T-helper 17 cell (primary cell): ENCODE measurements around the gene COL4A1. TPM values are rescaled to one million over a fixed set of nuclear protein-coding genes. Genes with fewer than 3 reads are reported as not detected.

Source experiments
- ATAC-seq: fragments of 150-1000 bp; cut with Tn5 transposase; 2 replicates; pipeline ENCODE4 v1.10.0; 2021; ENCODE audit warnings: mild to moderate bottlenecking, moderate library complexity
- DNase-seq, 3 donors: peaks; one replicate each; pipeline versions ENCODE4 v3.0.0 to v3.0.0-alpha.2; 2020 to 2021
- H3K9me3 ChIP-seq: one replicate; pipeline ENCODE4 v1.7.0; 2013; ENCODE audit warnings: low read length, mild to moderate bottlenecking; ENCODE audit not compliant: control insufficient read depth, poor library complexity, severe bottlenecking
- H3K27ac Mint-ChIP-seq: one replicate; pipeline ENCODE4 v1.8.0; 2022; ENCODE audit warnings: mild to moderate bottlenecking, moderate library complexity, mixed read lengths
- H3K27me3 Mint-ChIP-seq: one replicate; pipeline ENCODE4 v1.8.0; 2022; ENCODE audit warnings: mixed read lengths
- H3K36me3 Mint-ChIP-seq: one replicate; pipeline ENCODE4 v1.8.0; 2022; ENCODE audit warnings: low read depth, mixed read lengths
- H3K4me1 Mint-ChIP-seq: one replicate; pipeline ENCODE4 v1.8.0; 2022; ENCODE audit warnings: mild to moderate bottlenecking, mixed read lengths
- H3K4me3 Mint-ChIP-seq: one replicate; pipeline ENCODE4 v1.8.0; 2022; ENCODE audit warnings: mild to moderate bottlenecking, moderate library complexity, mixed read lengths
- total RNA-seq, 4 donors: library from RNA in 2 of 4; stranded (reverse) in 2 of 4; gene quantifications; one replicate each; pipeline ENCODE4 v1.2.3 and lab custom pipeline; 2022 to 2026

The COL4A1 gene
- total RNA-seq, 2 donors from 2014 or later = 0.37 TPM; not detected in 1

- ATAC-seq = no peak
- no peak overlapping the region for H3K27ac Mint-ChIP-seq
These were observed 90.4 kb downstream of the COL4A1 start for GRCh38 chr13:110216398-110217041.

DNA sequence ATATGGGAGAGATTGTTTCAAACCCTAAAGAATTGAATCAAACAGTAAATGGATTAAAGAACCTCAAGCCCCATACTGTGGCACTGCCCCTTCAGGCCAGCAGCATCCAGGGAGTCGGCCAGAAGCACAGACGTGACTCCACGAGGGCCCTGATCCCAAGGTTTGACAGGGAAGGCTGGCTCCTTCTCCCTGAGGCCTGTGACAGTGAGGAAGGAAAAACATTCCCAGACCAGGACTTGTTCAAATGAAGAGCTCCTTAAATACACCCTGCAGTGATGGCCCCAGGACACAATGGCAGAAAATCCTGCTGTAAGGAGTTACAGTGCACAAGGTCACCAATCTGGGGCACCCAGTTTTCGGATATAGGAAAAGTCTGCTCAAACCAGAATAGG is 91.0 kb downstream of the COL4A1 start:
- no peak overlapping the region for H3K27ac Mint-ChIP-seq
- no peaks in the 10 kb centered on the region for H3K4me1 Mint-ChIP-seq
- no peaks in the 10 kb centered on the region for H3K36me3 Mint-ChIP-seq
- DNase-seq (no peak), ATAC-seq (no peak)
- peaks cover 73% of the 10 kb centered on the region for H3K27me3 Mint-ChIP-seq
- H3K4me3 Mint-ChIP-seq = no peak overlapping the region
- no peaks in the 10 kb centered on the region for H3K9me3 ChIP-seq

More at GRCh38 chr13:110216398-110217041, 90.4 kb downstream of the COL4A1 start:
- Mint-ChIP-seq H3K4me1 (no peaks in the 10 kb centered on the region), H3K36me3 (no peaks in the 10 kb centered on the region), H3K27me3 (peaks cover 72% of the 10 kb centered on the region), H3K4me3 (no peak overlapping the region)
- no peak for DNase-seq
- H3K9me3 ChIP-seq = no peaks in the 10 kb centered on the region

- H3K36me3 Mint-ChIP-seq = no peaks in the 10 kb centered on the region
- peaks cover 75% of the 10 kb centered on the region for H3K27me3 Mint-ChIP-seq
- no peak overlapping the region for H3K4me3 Mint-ChIP-seq
These were observed 91.4 kb downstream of the COL4A1 start for GRCh38 chr13:110215606-110216005.

DNA sequence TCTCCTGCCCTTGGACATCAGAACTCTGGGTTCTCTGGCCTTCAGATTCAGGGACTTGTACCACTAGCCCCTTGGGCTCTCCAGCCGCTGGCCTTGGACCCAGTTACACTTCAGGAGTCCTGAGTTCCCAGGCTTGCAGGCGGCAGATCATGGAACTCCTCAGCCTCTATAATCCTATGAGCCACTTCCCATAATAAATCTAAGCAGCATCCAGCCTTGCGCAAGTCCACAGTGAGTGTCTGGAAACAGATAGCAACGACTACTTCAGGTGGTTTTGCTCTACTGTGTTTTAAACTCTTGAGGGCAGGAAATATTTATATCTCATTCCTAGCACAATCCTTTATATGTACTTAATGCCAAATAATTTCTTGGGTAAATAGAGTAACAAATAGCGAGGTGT is 92.3 kb downstream of the COL4A1 start:
- ATAC-seq = no peak
- no peaks in the 10 kb centered on the region for H3K4me1 Mint-ChIP-seq
- H3K36me3 Mint-ChIP-seq = no peaks in the 10 kb centered on the region
- no peak overlapping the region for H3K4me3 Mint-ChIP-seq
- no peak for DNase-seq
- no peaks in the 10 kb centered on the region for H3K9me3 ChIP-seq
- peaks cover 70% of the 10 kb centered on the region for H3K27me3 Mint-ChIP-seq
- H3K27ac Mint-ChIP-seq = no peak overlapping the region

More at GRCh38 chr13:110215606-110216005, 91.4 kb downstream of the COL4A1 start:
- H3K9me3 ChIP-seq = no peaks in the 10 kb centered on the region
- DNase-seq (no peak), ATAC-seq (no peak)
- Mint-ChIP-seq H3K27ac (no peak overlapping the region), H3K4me1 (no peaks in the 10 kb centered on the region)

- no peaks in the 10 kb centered on the region for H3K36me3 Mint-ChIP-seq
- no peak for ATAC-seq
These were observed 93.4 kb downstream of the COL4A1 start for GRCh38 chr13:110213461-110214074.

GRCh38 chr13:110212529-110212928 is 94.4 kb downstream of the COL4A1 start:
- H3K9me3 ChIP-seq = no peaks in the 10 kb centered on the region
- no peaks in the 10 kb centered on the region for H3K4me1 Mint-ChIP-seq
- H3K36me3 Mint-ChIP-seq = no peaks in the 10 kb centered on the region
- no peak overlapping the region for H3K4me3 Mint-ChIP-seq
- DNase-seq = no peak
- no peak overlapping the region for H3K27ac Mint-ChIP-seq
- peaks cover 62% of the 10 kb centered on the region for H3K27me3 Mint-ChIP-seq
- ATAC-seq = no peak

More at GRCh38 chr13:110213461-110214074, 93.4 kb downstream of the COL4A1 start:
- no peak overlapping the region for H3K27ac Mint-ChIP-seq
- H3K9me3 ChIP-seq = no peaks in the 10 kb centered on the region
- H3K27me3 Mint-ChIP-seq = peaks cover 65% of the 10 kb centered on the region
- H3K4me3 Mint-ChIP-seq = no peak overlapping the region
- no peaks in the 10 kb centered on the region for H3K4me1 Mint-ChIP-seq
- DNase-seq = no peak

GRCh38 chr13:110211735-110212134 is 95.2 kb downstream of the COL4A1 start:
- H3K4me1 Mint-ChIP-seq = no peaks in the 10 kb centered on the region
- DNase-seq (no peak), ATAC-seq (no peak)
- no peak overlapping the region for H3K27ac Mint-ChIP-seq
- no peak overlapping the region for H3K4me3 Mint-ChIP-seq
- H3K9me3 ChIP-seq = no peaks in the 10 kb centered on the region
- H3K36me3 Mint-ChIP-seq = no peaks in the 10 kb centered on the region
- H3K27me3 Mint-ChIP-seq = peaks cover 58% of the 10 kb centered on the region

GRCh38 chr13:110211046-110211445 is 95.9 kb downstream of the COL4A1 start:
- H3K27me3 Mint-ChIP-seq = peaks cover 54% of the 10 kb centered on the region
- H3K36me3 Mint-ChIP-seq = no peaks in the 10 kb centered on the region
- H3K4me3 Mint-ChIP-seq = no peak overlapping the region
- no peak for DNase-seq
- no peak for ATAC-seq
- H3K4me1 Mint-ChIP-seq = no peaks in the 10 kb centered on the region
- no peaks in the 10 kb centered on the region for H3K9me3 ChIP-seq
- H3K27ac Mint-ChIP-seq = no peak overlapping the region

- DNase-seq = no peak
- Mint-ChIP-seq H3K27me3 (peaks cover 49% of the 10 kb centered on the region), H3K4me1 (no peaks in the 10 kb centered on the region), H3K4me3 (no peak overlapping the region), H3K36me3 (no peaks in the 10 kb centered on the region), H3K27ac (no peak overlapping the region)
- H3K9me3 ChIP-seq = no peaks in the 10 kb centered on the region
- ATAC-seq = no peak
These were observed 96.4 kb downstream of the COL4A1 start for GRCh38 chr13:110210604-110210985.

- no peaks in the 10 kb centered on the region for H3K9me3 ChIP-seq
- no peak for ATAC-seq
- no peak overlapping the region for H3K4me3 Mint-ChIP-seq
- DNase-seq = no peak
- H3K4me1 Mint-ChIP-seq = no peaks in the 10 kb centered on the region
- no peaks in the 10 kb centered on the region for H3K36me3 Mint-ChIP-seq
- H3K27ac Mint-ChIP-seq = no peak overlapping the region
- peaks cover 46% of the 10 kb centered on the region for H3K27me3 Mint-ChIP-seq
These were observed 96.9 kb downstream of the COL4A1 start for GRCh38 chr13:110209950-110210603.

GRCh38 chr13:110208116-110208515 is 98.8 kb downstream of the COL4A1 start:
- H3K4me3 Mint-ChIP-seq = no peak overlapping the region
- H3K4me1 Mint-ChIP-seq = peaks cover 2% of the 10 kb centered on the region
- H3K27ac Mint-ChIP-seq = no peak overlapping the region
- ATAC-seq = no peak
- no peak for DNase-seq
- no peaks in the 10 kb centered on the region for H3K9me3 ChIP-seq
- no peaks in the 10 kb centered on the region for H3K36me3 Mint-ChIP-seq
- H3K27me3 Mint-ChIP-seq = peaks cover 30% of the 10 kb centered on the region

DNA sequence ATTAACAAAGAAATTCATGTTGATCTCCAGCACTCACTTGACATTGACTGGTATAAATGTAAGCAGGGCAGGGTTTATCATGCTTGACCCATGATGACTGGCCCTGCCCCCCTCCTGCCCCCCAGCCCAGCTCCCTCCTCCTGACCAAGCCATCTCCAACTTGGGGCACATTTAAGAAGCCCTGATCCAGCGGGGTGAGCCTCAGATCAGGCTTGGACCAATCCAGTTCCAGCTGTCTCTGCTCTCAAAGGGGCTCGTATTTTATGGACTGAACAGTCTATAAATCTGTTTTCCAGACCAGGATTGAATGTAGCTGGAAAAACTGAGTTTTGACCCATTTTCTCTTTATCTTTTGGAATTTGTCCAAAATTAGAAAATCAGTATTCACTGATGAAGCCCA is 100.0 kb downstream of the COL4A1 start:
- ATAC-seq (no peak), DNase-seq (no peak)
- Mint-ChIP-seq H3K27me3 (peaks cover 21% of the 10 kb centered on the region), H3K36me3 (no peaks in the 10 kb centered on the region), H3K4me1 (peaks cover 2% of the 10 kb centered on the region), H3K27ac (no peak overlapping the region), H3K4me3 (no peak overlapping the region)
- H3K9me3 ChIP-seq = no peaks in the 10 kb centered on the region

- no peak overlapping the region for H3K4me3 Mint-ChIP-seq
- DNase-seq (no peak), ATAC-seq (no peak)
- H3K27ac Mint-ChIP-seq = no peak overlapping the region
- H3K4me1 Mint-ChIP-seq = peaks cover 2% of the 10 kb centered on the region
- no peaks in the 10 kb centered on the region for H3K36me3 Mint-ChIP-seq
- peaks cover 17% of the 10 kb centered on the region for H3K27me3 Mint-ChIP-seq
- H3K9me3 ChIP-seq = no peaks in the 10 kb centered on the region
These were observed 100.8 kb downstream of the COL4A1 start for GRCh38 chr13:110206185-110206584.
